D721Med (cell line): ENCODE results near the gene SEC22C.

Experiments
- DNase-seq: peaks from one replicate; pipeline ENCODE4 v3.0.0; 2011; ENCODE audit warnings: low spot score; ENCODE audit not compliant: insufficient read length
- FAIRE-seq: peaks from 2 replicates; lab custom pipeline; 2011; peaks lifted over from hg19 to GRCh38; lab: Jason Lieb, UNC
- CTCF ChIP-seq: IDR thresholded peaks from 2 replicates; pipeline ENCODE4 v1.5.1; 2012; ENCODE audit warnings: mild to moderate bottlenecking, control low read depth; ENCODE audit not compliant: insufficient read depth; ENCODE audit errors: missing control alignments

The SEC22C gene

DNA sequence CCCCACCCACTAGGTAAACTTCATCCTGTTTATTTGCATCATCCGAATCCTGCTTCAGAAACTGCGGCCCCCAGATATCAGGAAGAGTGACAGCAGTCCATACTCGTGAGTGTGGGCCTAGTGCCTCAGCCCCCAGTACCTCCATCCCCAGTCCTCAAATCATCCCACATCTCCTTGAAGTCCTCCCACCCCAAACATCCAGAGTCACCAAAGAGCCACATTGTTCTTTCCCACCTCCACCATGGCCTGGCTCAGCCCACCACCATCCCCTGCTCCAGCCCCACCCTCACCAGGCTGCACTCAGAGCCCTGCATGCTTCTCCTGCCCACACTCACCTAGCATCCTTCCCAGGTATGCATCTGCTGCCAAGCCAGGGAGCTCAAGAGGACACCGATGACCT is 49.5 kb downstream of the SEC22C start:
- DNase-seq = no peak
- FAIRE-seq = no peak
- no peak for TF ChIP-seq CTCF

GRCh38 chr3:42531470-42531869 is 50.3 kb downstream of the SEC22C start:
- DNase-seq (no peak), FAIRE-seq (no peak)
- no peak for TF ChIP-seq CTCF

GRCh38 chr3:42530073-42530472 is 51.7 kb downstream of the SEC22C start:
- TF ChIP-seq CTCF = no peak
- FAIRE-seq = no peak
- DNase-seq = no peak

DNA sequence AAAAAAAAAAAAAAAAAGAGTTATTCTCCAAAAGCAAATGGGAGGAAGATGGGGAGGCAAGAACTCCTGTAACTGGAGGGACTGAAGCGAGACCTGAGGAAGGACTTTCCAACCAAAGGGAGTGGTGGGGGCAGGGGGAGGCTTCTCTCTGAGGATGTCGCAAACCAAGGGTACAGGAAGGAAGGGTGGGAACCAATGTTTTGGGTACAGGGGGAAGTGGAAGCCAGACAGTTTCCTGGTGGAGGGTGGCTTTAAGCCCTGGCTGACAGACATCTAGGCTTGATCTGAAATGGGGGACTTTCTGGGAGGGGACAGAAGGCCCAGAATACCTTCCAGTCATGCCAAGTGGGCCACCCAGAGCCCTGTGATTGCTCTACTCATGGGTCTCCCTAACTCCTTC is 52.3 kb downstream of the SEC22C start:
- DNase-seq = no peak

DNA sequence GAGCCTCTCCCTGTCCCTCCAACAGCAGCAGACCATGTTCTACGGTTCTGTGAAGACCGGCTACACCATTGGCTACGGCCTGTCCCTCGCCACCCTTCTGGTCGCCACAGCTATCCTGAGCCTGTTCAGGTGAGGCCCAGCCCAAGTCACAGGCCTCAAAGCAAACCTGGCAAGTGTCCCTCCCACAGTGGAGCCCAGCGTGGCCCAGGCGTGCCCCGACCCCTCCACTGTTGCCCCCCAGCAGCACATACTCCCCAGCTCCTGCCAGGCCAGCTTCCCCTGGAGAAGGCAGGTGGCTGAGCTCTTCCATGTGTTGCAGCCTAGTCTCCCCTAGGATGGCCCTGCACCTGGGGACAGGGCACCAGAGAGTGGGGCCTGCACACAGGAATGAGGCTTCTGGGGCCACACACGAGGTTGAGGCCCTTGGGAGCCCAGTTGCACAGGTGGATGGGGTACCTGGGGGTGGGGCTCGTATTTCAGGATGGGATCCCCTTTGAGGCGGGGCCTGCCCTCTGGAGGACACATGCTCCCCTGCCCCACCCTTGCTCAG is 54.3 kb downstream of the SEC22C start:
- FAIRE-seq (no peak), DNase-seq (no peak)
- no peak for TF ChIP-seq CTCF

More for the DNA sequence above, 52.3 kb downstream of the SEC22C start:
- FAIRE-seq = no peak
- TF ChIP-seq CTCF = no peak

- FAIRE-seq = no peak
- no peak for DNase-seq
- no peak for TF ChIP-seq CTCF
Observed at GRCh38 chr3:42526616-42527367, 55.0 kb downstream of the SEC22C start.

GRCh38 chr3:42525736-42526345 is 55.9 kb downstream of the SEC22C start:
- no peak for FAIRE-seq

More at GRCh38 chr3:42525736-42526345, 55.9 kb downstream of the SEC22C start:
- DNase-seq = no peak
- TF ChIP-seq CTCF = no peak
